Ovary (tissue), 3 donors: ENCODE data around the gene NAALADL2.

Experiments used
- CTCF ChIP-seq, 3 donors: fragments of 450-650 bp in 2 of 3; fragments of 200-600 bp in 1 of 3; IDR thresholded peaks; one replicate each; pipeline versions ENCODE4 v1.5.1 to v1.8.0; 2016 to 2022; ENCODE audit warnings: antibody characterized with exemption in 3 of 3, mild to moderate bottlenecking in 1 of 3
- EP300 ChIP-seq: sonication (generic); formaldehyde crosslinking; IDR thresholded peaks from one replicate; pipeline ENCODE4 v1.6.1; 2017; ENCODE audit warnings: antibody characterized with exemption
- donor health status: DM: no; HTN: no; CAD: no.

- no peak for TF ChIP-seq CTCF (IDR thresholded peaks at IDR 0.05)
- TF ChIP-seq EP300, result no peak
Measured at GRCh38 chr3:175215833-175216232, 356.7 kb downstream of the NAALADL2 start.
